HEK293 (cell line): ENCODE data around the gene DUSP10.

Experiments
- CTCF ChIA-PET: fragments of 350-600 bp; formaldehyde crosslinking; extraction: SDS; loops from one replicate; lab custom pipeline; 2021; ENCODE audit warnings: antibody characterized with exemption; lab: Yijun Ruan, JAX
- POLR2A ChIA-PET: fragments of 300-600 bp; formaldehyde crosslinking; extraction: SDS; loops from one replicate; lab custom pipeline; 2020; ENCODE audit warnings: antibody characterized with exemption, inconsistent platforms; lab: Yijun Ruan, JAX
- H3K27ac ChIP-seq: fragments of 200-500 bp; sonication (Bioruptor generic); 2 replicates; pipeline ENCODE4 v1.5.1; 2014; ENCODE audit warnings: low read depth, low read length, control low read depth, inconsistent platforms; ENCODE audit errors: extremely low read depth
- H3K36me3 ChIP-seq, 2 experiments: fragments of 200-500 bp in 1 of 2; sonication (Bioruptor generic) in 1 of 2; 1 replicate in 1 of 2; 2 replicates in 1 of 2; pipeline ENCODE4 v1.5.1; 2014 to 2017; ENCODE audit warnings: inconsistent platforms in 2 of 2, low read length in 2 of 2; ENCODE audit not compliant: control insufficient read depth in 2 of 2, insufficient read depth in 1 of 2
- H3K4me1 ChIP-seq: fragments of 200-500 bp; sonication (Bioruptor generic); 2 replicates; pipeline ENCODE4 v1.5.1; 2014; ENCODE audit warnings: mild to moderate bottlenecking, low read length, inconsistent platforms; ENCODE audit not compliant: control insufficient read depth, insufficient read depth
- H3K4me3 ChIP-seq: 2 replicates; pipeline ENCODE4 v1.5.1; 2011; ENCODE audit warnings: low read depth, mild to moderate bottlenecking, control low read depth, low read length, moderate library complexity
- H3K9me3 ChIP-seq: fragments of 200-500 bp; sonication (Bioruptor generic); 2 replicates; pipeline ENCODE4 v1.5.1; 2014; ENCODE audit warnings: low read depth, low read length, inconsistent platforms; ENCODE audit not compliant: control insufficient read depth, insufficient read depth
- ELK4 ChIP-seq: IDR thresholded peaks from 2 replicates; pipeline ENCODE4 v1.6.1; 2011; ENCODE audit warnings: mild to moderate bottlenecking, low read depth, low read length, borderline replicate concordance
- FEZF1 ChIP-seq: fragments of 450-650 bp; formaldehyde crosslinking; IDR thresholded peaks from 2 replicates; pipeline ENCODE4 v1.5.1; 2016; ENCODE audit warnings: missing biosample characterization, missing genetic modification characterization
- IKZF3 ChIP-seq: fragments of 450-650 bp; IDR thresholded peaks from 2 replicates; pipeline ENCODE4 v1.5.0; 2018; ENCODE audit warnings: missing biosample characterization, mild to moderate bottlenecking, missing genetic modification characterization, moderate library complexity
- KLF16 ChIP-seq: fragments of 450-650 bp; formaldehyde crosslinking; IDR thresholded peaks from 2 replicates; pipeline ENCODE4 v1.5.1; 2017; ENCODE audit warnings: missing biosample characterization, missing genetic modification characterization
- KLF9 ChIP-seq: fragments of 450-650 bp; formaldehyde crosslinking; IDR thresholded peaks from 2 replicates; pipeline ENCODE4 v1.5.1; 2016; ENCODE audit warnings: missing biosample characterization, missing genetic modification characterization, low read depth
- RBAK ChIP-seq: fragments of 450-650 bp; formaldehyde crosslinking; IDR thresholded peaks from 2 replicates; pipeline ENCODE4 v1.5.1; 2016; ENCODE audit warnings: missing biosample characterization, missing genetic modification characterization
- SCRT1 ChIP-seq: fragments of 450-650 bp; formaldehyde crosslinking; IDR thresholded peaks from 2 replicates; pipeline ENCODE4 v1.5.1; 2016; ENCODE audit warnings: missing biosample characterization, missing genetic modification characterization, borderline replicate concordance
- SETDB1 ChIP-seq: IDR thresholded peaks from one replicate; pipeline ENCODE4 v1.6.1; 2017; ENCODE audit warnings: mild to moderate bottlenecking, low read length, moderate library complexity, mixed read lengths; ENCODE audit not compliant: insufficient read length
- TRIM28 ChIP-seq: IDR thresholded peaks from 2 replicates; pipeline ENCODE4 v1.6.1; 2011; ENCODE audit warnings: low read length, control low read depth, borderline replicate concordance
- ZBTB26 ChIP-seq: fragments of 450-650 bp; formaldehyde crosslinking; optimal IDR thresholded peaks from 2 replicates; pipeline ENCODE3; 2016; ENCODE audit warnings: missing biosample characterization, mild to moderate bottlenecking, missing genetic modification characterization
- ZBTB48 ChIP-seq: fragments of 450-650 bp; formaldehyde crosslinking; IDR thresholded peaks from 2 replicates; pipeline ENCODE4 v1.5.1; 2016; ENCODE audit warnings: missing biosample characterization, missing genetic modification characterization
- ZFP37 ChIP-seq: fragments of 450-650 bp; formaldehyde crosslinking; IDR thresholded peaks from 2 replicates; pipeline ENCODE4 v1.5.1; 2016; ENCODE audit warnings: missing biosample characterization, missing genetic modification characterization
- ZIC2 ChIP-seq: fragments of 450-650 bp; formaldehyde crosslinking; IDR thresholded peaks from 2 replicates; pipeline ENCODE4 v1.5.1; 2016; ENCODE audit warnings: missing biosample characterization, missing genetic modification characterization
- ZNF112 ChIP-seq: fragments of 450-650 bp; formaldehyde crosslinking; IDR thresholded peaks from 2 replicates; pipeline ENCODE4 v1.5.0; 2017; ENCODE audit warnings: missing biosample characterization, missing genetic modification characterization
- ZNF169 ChIP-seq: fragments of 450-650 bp; formaldehyde crosslinking; IDR thresholded peaks from 2 replicates; pipeline ENCODE4 v1.5.1; 2016; ENCODE audit warnings: missing biosample characterization, missing genetic modification characterization
- ZNF175 ChIP-seq: fragments of 450-650 bp; formaldehyde crosslinking; IDR thresholded peaks from 2 replicates; pipeline ENCODE4 v1.5.1; 2016; ENCODE audit warnings: missing biosample characterization, missing genetic modification characterization
- ZNF2 ChIP-seq: fragments of 450-650 bp; formaldehyde crosslinking; IDR thresholded peaks from 2 replicates; pipeline ENCODE4 v1.5.1; 2016; ENCODE audit warnings: missing biosample characterization, missing genetic modification characterization
- ZNF335 ChIP-seq: fragments of 450-650 bp; formaldehyde crosslinking; conservative IDR thresholded peaks from 2 replicates; pipeline ENCODE4 v1.5.1; 2016; ENCODE audit warnings: missing biosample characterization, missing genetic modification characterization
- ZNF350 ChIP-seq: fragments of 450-650 bp; formaldehyde crosslinking; IDR thresholded peaks from 2 replicates; pipeline ENCODE4 v1.5.0; 2017; ENCODE audit warnings: missing biosample characterization, mild to moderate bottlenecking, missing genetic modification characterization
- ZNF354C ChIP-seq: fragments of 450-650 bp; formaldehyde crosslinking; IDR thresholded peaks from 2 replicates; pipeline ENCODE4 v1.5.1; 2016; ENCODE audit warnings: missing biosample characterization, missing genetic modification characterization, low read depth, borderline replicate concordance
- ZNF391 ChIP-seq: fragments of 450-650 bp; formaldehyde crosslinking; IDR thresholded peaks from 2 replicates; pipeline ENCODE4 v1.5.1; 2016; ENCODE audit warnings: low read depth, missing biosample characterization, missing genetic modification characterization, borderline replicate concordance
- ZNF473 ChIP-seq: fragments of 450-650 bp; formaldehyde crosslinking; IDR thresholded peaks from 2 replicates; pipeline ENCODE4 v1.5.1; 2017; ENCODE audit warnings: missing biosample characterization, missing genetic modification characterization
- ZNF530 ChIP-seq: fragments of 450-650 bp; formaldehyde crosslinking; IDR thresholded peaks from 2 replicates; pipeline ENCODE4 v1.5.1; 2016; ENCODE audit warnings: low read depth, missing biosample characterization, missing genetic modification characterization
- ZNF548 ChIP-seq: fragments of 450-650 bp; formaldehyde crosslinking; IDR thresholded peaks from 2 replicates; pipeline ENCODE4 v1.5.1; 2016; ENCODE audit warnings: missing biosample characterization, missing genetic modification characterization
- ZNF561 ChIP-seq: fragments of 450-650 bp; IDR thresholded peaks from 2 replicates; pipeline ENCODE4 v1.5.1; 2018; ENCODE audit warnings: missing biosample characterization, missing genetic modification characterization, borderline replicate concordance
- ZNF626 ChIP-seq: fragments of 450-650 bp; sonication (Bioruptor Pico); formaldehyde crosslinking; IDR thresholded peaks from 2 replicates; pipeline ENCODE4 v1.5.1; 2018; ENCODE audit warnings: missing biosample characterization, missing genetic modification characterization, inconsistent platforms
- ZNF658 ChIP-seq: fragments of 450-650 bp; formaldehyde crosslinking; IDR thresholded peaks from 2 replicates; pipeline ENCODE4; 2016; ENCODE audit warnings: missing biosample characterization, missing genetic modification characterization
- ZNF701 ChIP-seq: fragments of 450-650 bp; formaldehyde crosslinking; IDR thresholded peaks from 2 replicates; pipeline ENCODE4 v1.5.1; 2016; ENCODE audit warnings: missing biosample characterization, missing genetic modification characterization
- ZNF76 ChIP-seq: fragments of 450-650 bp; formaldehyde crosslinking; IDR thresholded peaks from 2 replicates; pipeline ENCODE4; 2016; ENCODE audit warnings: low read depth, missing biosample characterization, missing genetic modification characterization, borderline replicate concordance
- ZNF792 ChIP-seq: fragments of 450-650 bp; formaldehyde crosslinking; IDR thresholded peaks from 2 replicates; pipeline ENCODE4 v1.5.1; 2016; ENCODE audit warnings: missing biosample characterization, missing genetic modification characterization
- ZSCAN5A ChIP-seq: fragments of 450-650 bp; formaldehyde crosslinking; IDR thresholded peaks from 2 replicates; pipeline ENCODE4 v1.5.1; 2016; ENCODE audit warnings: missing biosample characterization, missing genetic modification characterization
- ZXDB ChIP-seq: fragments of 450-650 bp; formaldehyde crosslinking; IDR thresholded peaks from 2 replicates; pipeline ENCODE4 v1.5.1; 2016; ENCODE audit warnings: missing biosample characterization, missing genetic modification characterization
- TF ChIP-seq, protein P1 (sequence below): fragments of 450-650 bp; formaldehyde crosslinking; IDR thresholded peaks from 2 replicates; pipeline ENCODE4 v1.5.1; 2016; ENCODE audit warnings: missing biosample characterization, missing genetic modification characterization

Gene DUSP10

DNA sequence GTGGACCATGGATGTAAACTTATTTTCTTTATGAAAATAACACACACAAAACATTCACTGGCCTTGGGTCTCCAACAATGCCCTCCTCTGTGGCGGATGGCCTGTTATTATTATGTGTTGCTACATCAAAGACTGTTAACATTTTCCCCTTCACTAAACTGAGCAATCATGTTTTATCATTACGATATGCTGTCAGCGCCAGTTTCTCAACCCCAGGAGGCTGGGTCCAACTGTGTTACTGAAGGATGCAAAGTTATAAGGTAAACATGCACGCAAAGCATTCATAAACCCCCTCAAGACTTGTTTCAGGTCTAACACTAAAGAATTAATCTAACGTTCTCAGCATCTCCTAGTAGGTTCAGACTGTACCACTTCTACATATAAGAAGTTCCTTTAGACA, 6.0 kb upstream of the DUSP10 start (continued):
- TF ChIP-seq ZNF626 (tag by site-specific recombination) = no peak
- TF ChIP-seq KLF16 (tag by site-specific recombination) = no peak
- no peak for TF ChIP-seq ZNF76 (tag by site-specific recombination)
- TF ChIP-seq ZBTB48 (tag by site-specific recombination) = no peak
- TF ChIP-seq ZNF2 = no peak
- no peak for TF ChIP-seq ZNF473 (tag by site-specific recombination)
- TF ChIP-seq FEZF1 = peak; percentile 83
- TF ChIP-seq RBAK (tag by site-specific recombination) = no peak
- no peak for TF ChIP-seq SETDB1
- TF ChIP-seq ZNF391 (tag by site-specific recombination) = no peak
- TF ChIP-seq TRIM28 = peak; percentile 23; the same call in 1 of the 2 replicates
- peak; percentile 65 for TF ChIP-seq ZIC2 (tag by site-specific recombination)
- no peak for TF ChIP-seq ZNF530
- TF ChIP-seq ZNF354C (tag by site-specific recombination) = no peak
- TF ChIP-seq ZNF175 (tag by site-specific recombination) = no peak
- peak; percentile 53; the same call in 1 of the 2 replicates for TF ChIP-seq ZNF561 (tag by site-specific recombination)
- no peak for TF ChIP-seq ZNF548 (tag by site-specific recombination)
- no peak for TF ChIP-seq ZNF792 (tag by site-specific recombination)
- TF ChIP-seq ZSCAN5A (tag by site-specific recombination) = no peak
- no peak for TF ChIP-seq ELK4
- no peak for TF ChIP-seq KLF9 (tag by site-specific recombination)

DNA sequence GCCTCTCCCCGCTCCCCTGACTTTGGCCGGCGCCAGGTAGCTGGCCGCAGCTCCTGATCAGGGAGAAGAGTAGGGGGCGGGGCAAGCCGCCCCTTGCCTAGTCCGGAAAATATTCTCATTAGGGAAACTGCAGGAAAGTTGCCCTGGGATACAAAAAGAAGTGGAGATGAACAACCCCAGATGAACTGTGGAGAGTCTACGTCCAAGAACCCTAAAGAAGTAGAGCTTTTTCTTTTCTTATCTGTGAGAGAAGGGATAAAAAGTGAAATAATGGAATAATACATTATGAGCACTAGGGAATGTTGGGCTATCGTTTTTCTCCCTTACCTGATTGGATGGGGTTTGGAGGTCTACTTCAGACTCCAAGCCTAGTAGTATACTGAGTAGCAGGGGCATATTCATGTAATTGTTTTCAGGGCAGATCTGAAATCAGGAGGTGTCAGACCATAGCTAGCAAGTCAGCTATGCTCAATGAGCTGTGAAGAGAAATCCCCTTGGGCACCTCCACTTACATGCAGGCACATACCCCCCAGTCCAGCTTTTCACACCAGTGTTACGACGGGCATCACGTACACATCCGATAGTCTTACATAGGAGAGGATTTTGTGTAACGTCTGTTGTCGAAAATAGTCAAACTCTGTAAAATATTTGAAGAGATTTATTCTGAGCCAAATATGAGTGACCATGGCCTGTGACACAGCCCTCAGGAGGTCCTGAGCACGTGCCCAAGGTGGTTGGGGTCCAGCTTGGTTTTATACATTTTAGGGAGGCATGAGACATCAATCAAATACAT, 1.7 kb upstream of the DUSP10 start:
- peak overlapping the region; percentile 55 for H3K4me3 ChIP-seq
- no peaks in the 10 kb centered on the region for H3K9me3 ChIP-seq
- peak overlapping the region; percentile 92 for H3K27ac ChIP-seq
- ChIA-PET CTCF (interaction anchor here (0.5 to 1.1 kb wide), 8 partner anchors 96 to 428 kb away, joined by 3 to 6 read pairs (median 4); no protein-coding TSS in a partner anchor), POLR2A (no interaction called here)
- peaks cover 0 to 7% of the 10 kb centered on the region in 2 experiments; a peak in 1 of 3 replicates for H3K36me3 ChIP-seq
- H3K4me1 ChIP-seq = peaks cover 5% of the 10 kb centered on the region
- no peak for TF ChIP-seq ZNF350
- TF ChIP-seq ZNF112 (tag by site-specific recombination) = no peak
- TF ChIP-seq ZXDB (tag by site-specific recombination) = 0 out of 2 replicates have a peak, but pooled peaks have one; percentile 24
- TF ChIP-seq ZNF335 (tag by site-specific recombination) = peak; percentile 65
- TF ChIP-seq IKZF3 = 0 out of 2 replicates have a peak, but pooled peaks have one; percentile 39
- TF ChIP-seq SCRT1 (tag by site-specific recombination) = no peak
- no peak for TF ChIP-seq ZBTB26 (tag by site-specific recombination)
- TF ChIP-seq ZNF701 (tag by site-specific recombination) = no peak
- no peak for TF ChIP-seq ZFP37 (tag by site-specific recombination)
- TF ChIP-seq ZNF169 = no peak
- TF ChIP-seq, protein P1, sequence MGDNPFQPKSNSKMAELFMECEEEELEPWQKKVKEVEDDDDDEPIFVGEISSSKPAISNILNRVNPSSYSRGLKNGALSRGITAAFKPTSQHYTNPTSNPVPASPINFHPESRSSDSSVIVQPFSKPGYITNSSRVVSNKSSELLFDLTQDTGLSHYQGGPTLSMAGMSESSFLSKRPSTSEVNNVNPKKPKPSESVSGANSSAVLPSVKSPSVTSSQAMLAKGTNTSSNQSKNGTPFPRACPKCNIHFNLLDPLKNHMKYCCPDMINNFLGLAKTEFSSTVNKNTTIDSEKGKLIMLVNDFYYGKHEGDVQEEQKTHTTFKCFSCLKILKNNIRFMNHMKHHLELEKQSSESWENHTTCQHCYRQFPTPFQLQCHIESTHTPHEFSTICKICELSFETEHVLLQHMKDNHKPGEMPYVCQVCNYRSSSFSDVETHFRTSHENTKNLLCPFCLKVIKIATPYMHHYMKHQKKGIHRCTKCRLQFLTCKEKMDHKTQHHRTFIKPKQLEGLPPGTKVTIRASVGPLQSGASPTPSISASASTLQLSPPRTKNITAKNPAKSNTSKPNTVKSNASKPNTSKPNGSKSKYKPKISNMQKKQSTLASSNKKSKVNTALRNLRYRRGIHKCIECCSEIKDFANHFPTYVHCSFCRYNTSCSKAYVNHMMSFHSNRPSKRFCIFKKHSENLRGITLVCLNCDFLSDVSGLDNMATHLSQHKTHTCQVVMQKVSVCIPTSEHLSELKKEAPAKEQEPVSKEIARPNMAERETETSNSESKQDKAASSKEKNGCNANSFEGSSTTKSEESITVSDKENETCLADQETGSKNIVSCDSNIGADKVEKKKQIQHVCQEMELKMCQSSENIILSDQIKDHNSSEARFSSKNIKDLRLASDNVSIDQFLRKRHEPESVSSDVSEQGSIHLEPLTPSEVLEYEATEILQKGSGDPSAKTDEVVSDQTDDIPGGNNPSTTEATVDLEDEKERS (tag by site-specific recombination) = no peak
- TF ChIP-seq ZNF658 (tag by site-specific recombination) = no peak
